Ramos (cell line): ENCODE measurements around the gene HAUS6.
"Not testable (repeated sequence)": the region's sequence is repeated elsewhere in the genome, so short reads cannot be mapped to it uniquely, and the experiment has no call there.

Experiments
- in situ Hi-C: fragments of 300-500 bp; cut with MboI; formaldehyde crosslinking; loops from one replicate; pipeline ENCODE4 v1.14.3; 2022; ENCODE audit warnings: low sequenced_read_pairs; ENCODE audit not compliant: unreplicated experiment

Gene HAUS6

GRCh38 chr9:19117039-19117716 is 14.5 kb upstream of the HAUS6 start:
- in situ Hi-C loops: no loop called here

DNA sequence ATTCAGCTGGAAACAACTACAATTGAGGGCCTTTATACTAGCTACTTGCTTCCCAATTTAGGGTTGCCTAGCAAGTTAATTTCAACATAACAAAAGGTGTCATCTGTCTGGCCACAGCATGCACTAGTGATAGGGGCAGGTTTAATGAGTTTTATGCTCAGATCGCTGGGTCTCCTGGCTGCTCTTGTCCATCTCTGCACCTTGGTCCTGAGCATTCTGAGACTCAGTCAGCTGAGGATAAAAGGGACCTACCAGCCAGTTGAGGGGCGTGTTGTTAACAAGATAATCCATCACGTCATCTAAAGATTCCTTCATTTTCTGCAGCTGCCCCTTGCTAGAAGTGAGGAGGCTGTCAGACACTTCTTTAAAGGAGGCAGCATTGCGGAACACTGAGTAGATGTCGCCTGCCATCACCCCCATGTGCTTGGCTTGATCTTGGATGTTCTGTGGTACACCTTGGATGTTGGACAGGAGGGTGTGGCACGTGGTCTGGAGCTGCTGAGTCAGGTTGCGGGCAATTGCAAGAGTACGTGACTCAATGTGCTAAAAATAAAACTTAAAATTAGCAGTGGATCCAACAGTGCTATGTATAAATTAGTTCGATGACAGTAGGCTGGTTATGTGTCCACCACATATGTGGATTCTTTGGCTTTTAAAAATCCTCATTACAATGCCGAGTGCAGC is 13.5 kb upstream of the HAUS6 start:
- in situ Hi-C loops: no loop called here

GRCh38 chr9:19114680-19115270 is 12.1 kb upstream of the HAUS6 start:
- in situ Hi-C loops: no loop called here

- in situ Hi-C loops: no loop called here
Measured at GRCh38 chr9:19113964-19114679, 11.4 kb upstream of the HAUS6 start.

- in situ Hi-C loops: not testable (repeated sequence)
Measured at GRCh38 chr9:19113064-19113611, 10.4 kb upstream of the HAUS6 start.

DNA sequence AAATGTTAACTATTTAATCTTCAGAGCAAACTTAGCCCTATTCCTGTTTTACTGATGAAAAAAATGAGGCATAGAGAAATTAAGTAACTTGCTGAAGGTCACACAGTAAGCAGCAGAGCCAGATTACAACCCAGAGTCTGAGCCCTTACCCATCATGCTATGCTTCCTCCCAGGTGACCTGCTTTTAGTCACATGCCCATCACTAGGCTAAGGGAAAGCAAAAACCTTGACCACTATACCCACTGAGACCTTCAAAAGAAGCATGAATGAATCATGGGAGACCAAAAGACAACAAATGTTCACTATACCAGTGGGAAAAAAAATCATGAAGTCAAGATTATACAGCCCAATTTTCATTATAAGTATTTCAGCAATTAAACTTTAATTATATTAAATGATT is 5.3 kb upstream of the HAUS6 start:
- in situ Hi-C loops: no loop called here

GRCh38 chr9:19104515-19105282 is 2.0 kb upstream of the HAUS6 start:
- in situ Hi-C loops: no loop called here

DNA sequence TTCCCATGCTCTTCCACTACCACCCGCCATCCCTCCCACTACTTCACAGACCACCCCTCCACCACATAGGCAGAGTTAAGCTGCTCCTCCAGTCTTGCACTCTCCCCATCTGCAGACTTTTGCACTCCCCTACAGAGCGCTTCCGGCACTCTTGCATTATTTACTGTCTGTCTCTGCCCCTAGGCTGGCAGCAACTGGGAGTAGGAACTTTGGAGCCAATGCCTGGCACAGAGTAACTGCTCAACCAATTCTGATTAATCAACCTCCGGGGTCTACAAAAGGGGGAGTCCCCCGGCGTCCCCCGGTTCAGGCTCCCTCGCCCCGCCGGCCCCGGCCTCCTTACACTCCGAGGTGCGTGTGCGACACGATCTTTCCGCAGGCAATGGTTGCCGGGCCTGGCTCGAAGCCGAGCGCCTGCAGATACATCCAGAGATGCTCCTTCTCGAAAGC is 498 bp downstream of the HAUS6 start:
- in situ Hi-C loops: no loop called here

DNA sequence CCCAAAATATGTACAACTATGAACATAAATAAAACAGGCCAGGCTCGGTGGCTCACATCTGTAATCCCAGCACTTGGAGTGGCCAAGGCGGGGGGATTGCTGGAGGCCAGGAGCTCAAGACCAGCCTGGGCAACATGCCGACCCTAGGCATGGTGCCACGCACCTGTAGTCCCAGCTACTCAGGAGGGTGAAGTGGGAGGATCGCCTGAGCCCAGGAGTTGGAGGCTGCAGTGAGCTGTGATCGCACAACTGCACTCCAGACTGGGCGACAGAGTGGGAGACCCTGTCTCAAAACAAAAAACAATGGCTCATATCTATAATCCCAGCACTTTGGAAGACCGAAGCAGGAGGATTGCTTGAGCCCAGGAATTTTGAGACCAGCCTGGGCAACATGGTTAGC is 1.5 kb downstream of the HAUS6 start:
- in situ Hi-C loops: no loop called here

DNA sequence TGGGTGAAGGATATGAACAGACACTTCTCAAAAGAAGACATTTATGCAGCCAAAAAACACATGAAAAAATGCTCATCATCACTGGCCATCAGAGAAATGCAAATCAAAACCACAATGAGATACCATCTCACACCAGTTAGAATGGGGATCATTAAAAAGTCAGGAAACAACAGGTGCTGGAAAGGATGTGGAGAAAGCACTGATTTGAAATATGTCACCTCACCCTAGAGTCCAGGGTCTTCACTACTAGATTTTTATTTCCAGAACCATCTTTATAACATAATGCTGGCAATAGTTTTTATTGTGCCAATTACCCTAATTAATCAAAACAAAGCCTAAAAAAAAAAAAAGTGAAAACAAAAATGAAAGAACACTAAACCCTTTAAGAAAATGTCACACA is 5.3 kb downstream of the HAUS6 start:
- in situ Hi-C loops: not testable (repeated sequence)

- in situ Hi-C loops: no loop called here
Measured at GRCh38 chr9:19087106-19088000, 15.4 kb downstream of the HAUS6 start.

- in situ Hi-C loops: no loop called here
Measured at GRCh38 chr9:19085295-19085694, 17.4 kb downstream of the HAUS6 start.

GRCh38 chr9:19074836-19075235 is 27.9 kb downstream of the HAUS6 start:
- in situ Hi-C loops: no loop called here

- in situ Hi-C loops: no loop called here
Measured at GRCh38 chr9:19074229-19074628, 28.5 kb downstream of the HAUS6 start.

DNA sequence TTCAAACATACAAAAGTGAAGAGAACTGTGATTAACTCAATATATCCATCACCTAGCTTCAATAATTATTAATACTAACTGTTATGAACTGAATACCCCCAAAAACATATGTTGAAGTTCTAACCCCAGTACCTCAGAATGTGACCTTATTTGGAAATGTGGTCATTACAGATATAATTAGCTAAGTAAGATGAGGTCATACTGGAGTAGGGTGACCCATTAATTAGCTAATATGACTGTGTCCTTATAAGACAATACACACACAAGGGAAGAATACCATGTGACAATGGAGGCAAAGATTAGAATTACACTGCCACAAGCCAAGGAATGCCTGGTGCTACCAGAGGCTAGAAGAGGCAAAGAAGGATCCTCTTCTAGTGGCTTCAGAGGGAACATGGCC is 45.7 kb downstream of the HAUS6 start:
- in situ Hi-C loops: no loop called here

GRCh38 chr9:19050637-19051591 is 51.8 kb downstream of the HAUS6 start:
- in situ Hi-C loops: no loop called here

DNA sequence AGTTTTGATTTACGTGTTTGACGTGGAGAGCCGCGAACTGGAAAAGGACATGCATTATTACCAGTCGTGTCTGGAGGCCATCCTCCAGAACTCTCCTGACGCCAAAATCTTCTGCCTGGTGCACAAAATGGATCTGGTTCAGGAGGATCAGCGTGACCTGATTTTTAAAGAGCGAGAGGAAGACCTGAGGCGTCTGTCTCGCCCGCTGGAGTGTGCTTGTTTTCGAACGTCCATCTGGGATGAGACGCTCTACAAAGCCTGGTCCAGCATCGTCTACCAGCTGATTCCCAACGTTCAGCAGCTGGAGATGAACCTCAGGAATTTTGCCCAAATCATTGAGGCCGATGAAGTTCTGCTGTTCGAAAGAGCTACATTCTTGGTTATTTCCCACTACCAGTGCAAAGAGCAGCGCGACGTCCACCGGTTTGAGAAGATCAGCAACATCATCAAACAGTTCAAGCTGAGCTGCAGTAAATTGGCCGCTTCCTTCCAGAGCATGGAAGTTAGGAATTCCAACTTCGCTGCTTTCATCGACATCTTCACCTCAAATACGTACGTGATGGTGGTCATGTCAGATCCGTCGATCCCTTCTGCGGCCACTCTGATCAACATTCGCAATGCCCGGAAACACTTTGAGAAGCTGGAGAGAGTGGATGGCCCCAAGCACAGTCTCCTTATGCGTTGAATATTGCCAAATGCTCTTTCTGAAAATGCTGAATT is 52.6 kb downstream of the HAUS6 start:
- in situ Hi-C loops: loop anchor here (25.0 kb wide), 1 partner anchor 788 kb away; no protein-coding TSS in a partner anchor
